Activated CD4-positive, alpha-beta T cell treated with anti-CD3 and anti-CD28 coated beads for 1 hour (primary cell): Measurements from ENCODE around the gene TRMT13.
"Not testable (repeated sequence)": the region's sequence is repeated elsewhere in the genome, so short reads cannot be mapped to it uniquely, and the experiment has no call there.

Experiments used
- DNase-seq: peaks from one replicate; pipeline ENCODE4 v3.0.0-alpha.2; 2020

The TRMT13 gene

GRCh38 chr1:100164702-100165101 lies 31.7 kb downstream of the TRMT13 start:
- DNase-seq: no peak

- no peak for DNase-seq
These were observed 35.1 kb downstream of the TRMT13 start for GRCh38 chr1:100168051-100168450.

- DNase-seq: no peak
These were observed 44.5 kb downstream of the TRMT13 start for GRCh38 chr1:100177295-100178041.

GRCh38 chr1:100178091-100178490 lies 45.1 kb downstream of the TRMT13 start, which contains the start of gene LRRC39:
Gene LRRC39 (minus strand): TSS chr1:100178256. CDS start chr1:100168516, 9,740 bp downstream.
- DNase-seq: no peak

GRCh38 chr1:100183370-100183769 lies 50.4 kb downstream of the TRMT13 start:
- no peak for DNase-seq

- no peak for DNase-seq
These were observed 51.6 kb downstream of the TRMT13 start for GRCh38 chr1:100184536-100184935.

GRCh38 chr1:100187912-100188311 lies 54.9 kb downstream of the TRMT13 start:
- no peak for DNase-seq

- DNase-seq: no peak
These were observed 55.7 kb downstream of the TRMT13 start for GRCh38 chr1:100188617-100189016.

GRCh38 chr1:100198596-100198995 lies 65.6 kb downstream of the TRMT13 start:
- no peak for DNase-seq

GRCh38 chr1:100200060-100200459 lies 67.1 kb downstream of the TRMT13 start:
- not testable (repeated sequence) for DNase-seq
